ENCODE data around the gene STK39. TPM values are rescaled to one million over a fixed set of nuclear protein-coding genes. Genes with fewer than 3 reads are reported as not detected.

Gene STK39
- total and polyA plus RNA-seq, 9 of the 15 experiments (the other 6 are each of a cell fraction or from before 2014, with no cell fraction given) = 0.19 to 0.76 (median 0.51) TPM

DNA sequence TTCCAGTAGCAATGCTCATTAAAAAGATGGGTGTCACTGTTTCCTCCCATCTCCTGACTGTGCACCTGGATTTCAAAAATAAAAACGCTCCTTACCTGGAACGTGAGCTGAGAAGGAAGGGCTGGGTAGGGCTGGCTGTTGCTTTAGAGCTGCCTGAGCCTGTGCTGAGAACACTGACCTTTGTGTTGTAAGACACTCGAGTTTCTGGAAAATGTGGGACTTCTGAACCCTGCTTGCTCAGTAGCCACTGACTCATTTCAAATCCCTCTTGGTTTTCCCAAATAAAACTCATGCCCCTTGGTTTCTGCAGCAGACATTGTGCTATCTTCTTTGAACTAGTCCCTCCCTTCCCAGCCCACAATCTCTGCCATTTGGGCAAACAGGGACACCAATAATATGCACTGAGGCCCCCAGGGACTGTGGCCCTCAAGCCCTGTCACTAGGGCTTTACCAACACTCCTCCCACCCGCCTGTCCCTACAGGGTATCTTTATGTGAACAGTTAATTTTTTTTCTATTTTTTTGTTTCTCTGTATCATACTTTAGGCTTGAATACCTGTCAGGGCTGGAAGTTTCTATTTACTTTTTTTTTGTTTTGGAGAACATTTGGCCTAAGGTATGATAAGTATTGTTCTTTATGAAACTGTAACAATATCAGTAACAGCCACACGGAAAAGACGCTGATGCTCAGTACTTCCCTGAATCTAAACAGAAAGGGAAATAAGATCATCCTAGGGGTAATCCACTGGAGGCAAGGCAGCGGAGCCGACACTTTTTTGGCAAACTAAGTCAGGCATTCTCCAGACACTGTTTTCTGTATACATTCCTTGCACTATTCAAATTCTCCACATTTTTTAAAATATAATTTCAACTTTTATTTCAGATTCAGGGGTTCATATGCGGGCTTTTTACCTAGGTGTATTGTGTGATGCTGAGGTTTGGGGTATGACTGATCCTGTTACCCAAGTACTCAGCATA is 280.2 kb downstream of the STK39 start:
- CTCF ChIA-PET (ENCODE audit: low intra/inter-chr PET ratio) = no interaction called here
- Histone ChIP-seq H3K27me3 (ENCODE audit: control insufficient read depth in 2 of 2, insufficient read depth in 2 of 2, low read length in 2 of 2) (no peaks in the 10 kb centered on the region), H3K4me3 (no peak overlapping the region), H3K27ac (ENCODE audit: extremely low read depth, low read depth, low read length) (no peak overlapping the region), H3K36me3 (ENCODE audit: control insufficient read depth, insufficient read depth, low read length) (no peaks in the 10 kb centered on the region), H3K79me2 (ENCODE audit: control insufficient read depth, insufficient read depth, low read length) (no peaks in the 10 kb centered on the region), H3K4me1 (replicated peaks in 1 of 2; ENCODE audit: control insufficient read depth in 2 of 2, insufficient read depth in 2 of 2, low read length in 2 of 2) (peaks cover 4 to 23% of the 10 kb centered on the region in 2 experiments; a peak in 4 of 5 replicates), H3K9me3 (replicated peaks; ENCODE audit: control insufficient read depth, insufficient read depth, low read depth, low read length) (0 out of 2 replicates have a peak, but pooled peaks cover under 1% of the 10 kb centered on the region), H3K4me2 (ENCODE audit: insufficient read depth, low read length) (no peak overlapping the region), H4K20me1 (replicated peaks; ENCODE audit: control insufficient read depth, insufficient read depth, low read length) (no peaks in the 10 kb centered on the region), H2AFZ (ENCODE audit: low read depth, low read length) (peak overlapping the region; percentile 62; the same call in 1 of the 2 replicates), H3K9me1 (ENCODE audit: control insufficient read depth, insufficient read depth, low read length) (no peaks in the 10 kb centered on the region), H3K9ac (ENCODE audit: insufficient read depth in 1 of 2, low read depth in 2 of 2, low read length in 2 of 2) (no peak overlapping the region)
- FAIRE-seq (no peak), DNase-seq (ENCODE audit: extremely low read depth in 1 of 4, low spot score in 3 of 4) (no peak), ATAC-seq (peak; percentile 9; the same call in 1 of the 3 replicates)
- intact Hi-C loops (cut with micrococcal nuclease) (loop anchor here (10.0 kb wide), 1 partner anchor 1432 kb away; no protein-coding TSS in a partner anchor), in situ Hi-C loops (cut with MboI) (no loop called here)
- POLR2A ChIA-PET = interaction anchor here (0.5 to 1.4 kb wide), 3 partner anchors 10 to 27 kb away, joined by 3 to 9 read pairs (median 4); no protein-coding TSS in a partner anchor
- BruUV-seq (replicated peaks) = no TSS peak
- WGBS (ENCODE audit: insufficient coverage, low coverage, missing lambda C conversion rate) = 28% methylated on average over 9 of the region's 9 CpGs
- TF ChIP-seq CREM (IDR thresholded peaks at IDR 0.05; ENCODE audit: low read depth) (no peak), ZNF57 (CRISPR knock-in tag; IDR thresholded peaks at IDR 0.05) (no peak), KLF13 (tag; IDR thresholded peaks at IDR 0.05; ENCODE audit: borderline replicate concordance, low read depth) (no peak), EWSR1 (IDR thresholded peaks at IDR 0.05; ENCODE audit: borderline replicate concordance, low read depth, partially characterized antibody) (no peak), ZNF431 (CRISPR knock-in tag; IDR thresholded peaks at IDR 0.05) (no peak)
- TF ChIP-seq, protein P1, sequence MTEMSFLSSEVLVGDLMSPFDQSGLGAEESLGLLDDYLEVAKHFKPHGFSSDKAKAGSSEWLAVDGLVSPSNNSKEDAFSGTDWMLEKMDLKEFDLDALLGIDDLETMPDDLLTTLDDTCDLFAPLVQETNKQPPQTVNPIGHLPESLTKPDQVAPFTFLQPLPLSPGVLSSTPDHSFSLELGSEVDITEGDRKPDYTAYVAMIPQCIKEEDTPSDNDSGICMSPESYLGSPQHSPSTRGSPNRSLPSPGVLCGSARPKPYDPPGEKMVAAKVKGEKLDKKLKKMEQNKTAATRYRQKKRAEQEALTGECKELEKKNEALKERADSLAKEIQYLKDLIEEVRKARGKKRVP (CRISPR knock-in tag; IDR thresholded peaks at IDR 0.05) = no peak
- TF ChIP-seq, protein P2, sequence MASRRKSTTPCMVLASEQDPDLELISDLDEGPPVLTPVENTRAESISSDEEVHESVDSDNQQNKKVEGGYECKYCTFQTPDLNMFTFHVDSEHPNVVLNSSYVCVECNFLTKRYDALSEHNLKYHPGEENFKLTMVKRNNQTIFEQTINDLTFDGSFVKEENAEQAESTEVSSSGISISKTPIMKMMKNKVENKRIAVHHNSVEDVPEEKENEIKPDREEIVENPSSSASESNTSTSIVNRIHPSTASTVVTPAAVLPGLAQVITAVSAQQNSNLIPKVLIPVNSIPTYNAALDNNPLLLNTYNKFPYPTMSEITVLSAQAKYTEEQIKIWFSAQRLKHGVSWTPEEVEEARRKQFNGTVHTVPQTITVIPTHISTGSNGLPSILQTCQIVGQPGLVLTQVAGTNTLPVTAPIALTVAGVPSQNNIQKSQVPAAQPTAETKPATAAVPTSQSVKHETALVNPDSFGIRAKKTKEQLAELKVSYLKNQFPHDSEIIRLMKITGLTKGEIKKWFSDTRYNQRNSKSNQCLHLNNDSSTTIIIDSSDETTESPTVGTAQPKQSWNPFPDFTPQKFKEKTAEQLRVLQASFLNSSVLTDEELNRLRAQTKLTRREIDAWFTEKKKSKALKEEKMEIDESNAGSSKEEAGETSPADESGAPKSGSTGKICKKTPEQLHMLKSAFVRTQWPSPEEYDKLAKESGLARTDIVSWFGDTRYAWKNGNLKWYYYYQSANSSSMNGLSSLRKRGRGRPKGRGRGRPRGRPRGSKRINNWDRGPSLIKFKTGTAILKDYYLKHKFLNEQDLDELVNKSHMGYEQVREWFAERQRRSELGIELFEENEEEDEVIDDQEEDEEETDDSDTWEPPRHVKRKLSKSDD (conservative IDR thresholded peaks at IDR 0.05; ENCODE audit: low read length) = no peak
- TF ChIP-seq, protein P3, sequence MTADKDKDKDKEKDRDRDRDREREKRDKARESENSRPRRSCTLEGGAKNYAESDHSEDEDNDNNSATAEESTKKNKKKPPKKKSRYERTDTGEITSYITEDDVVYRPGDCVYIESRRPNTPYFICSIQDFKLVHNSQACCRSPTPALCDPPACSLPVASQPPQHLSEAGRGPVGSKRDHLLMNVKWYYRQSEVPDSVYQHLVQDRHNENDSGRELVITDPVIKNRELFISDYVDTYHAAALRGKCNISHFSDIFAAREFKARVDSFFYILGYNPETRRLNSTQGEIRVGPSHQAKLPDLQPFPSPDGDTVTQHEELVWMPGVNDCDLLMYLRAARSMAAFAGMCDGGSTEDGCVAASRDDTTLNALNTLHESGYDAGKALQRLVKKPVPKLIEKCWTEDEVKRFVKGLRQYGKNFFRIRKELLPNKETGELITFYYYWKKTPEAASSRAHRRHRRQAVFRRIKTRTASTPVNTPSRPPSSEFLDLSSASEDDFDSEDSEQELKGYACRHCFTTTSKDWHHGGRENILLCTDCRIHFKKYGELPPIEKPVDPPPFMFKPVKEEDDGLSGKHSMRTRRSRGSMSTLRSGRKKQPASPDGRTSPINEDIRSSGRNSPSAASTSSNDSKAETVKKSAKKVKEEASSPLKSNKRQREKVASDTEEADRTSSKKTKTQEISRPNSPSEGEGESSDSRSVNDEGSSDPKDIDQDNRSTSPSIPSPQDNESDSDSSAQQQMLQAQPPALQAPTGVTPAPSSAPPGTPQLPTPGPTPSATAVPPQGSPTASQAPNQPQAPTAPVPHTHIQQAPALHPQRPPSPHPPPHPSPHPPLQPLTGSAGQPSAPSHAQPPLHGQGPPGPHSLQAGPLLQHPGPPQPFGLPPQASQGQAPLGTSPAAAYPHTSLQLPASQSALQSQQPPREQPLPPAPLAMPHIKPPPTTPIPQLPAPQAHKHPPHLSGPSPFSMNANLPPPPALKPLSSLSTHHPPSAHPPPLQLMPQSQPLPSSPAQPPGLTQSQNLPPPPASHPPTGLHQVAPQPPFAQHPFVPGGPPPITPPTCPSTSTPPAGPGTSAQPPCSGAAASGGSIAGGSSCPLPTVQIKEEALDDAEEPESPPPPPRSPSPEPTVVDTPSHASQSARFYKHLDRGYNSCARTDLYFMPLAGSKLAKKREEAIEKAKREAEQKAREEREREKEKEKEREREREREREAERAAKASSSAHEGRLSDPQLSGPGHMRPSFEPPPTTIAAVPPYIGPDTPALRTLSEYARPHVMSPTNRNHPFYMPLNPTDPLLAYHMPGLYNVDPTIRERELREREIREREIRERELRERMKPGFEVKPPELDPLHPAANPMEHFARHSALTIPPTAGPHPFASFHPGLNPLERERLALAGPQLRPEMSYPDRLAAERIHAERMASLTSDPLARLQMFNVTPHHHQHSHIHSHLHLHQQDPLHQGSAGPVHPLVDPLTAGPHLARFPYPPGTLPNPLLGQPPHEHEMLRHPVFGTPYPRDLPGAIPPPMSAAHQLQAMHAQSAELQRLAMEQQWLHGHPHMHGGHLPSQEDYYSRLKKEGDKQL (CRISPR knock-in tag; IDR thresholded peaks at IDR 0.05; ENCODE audit: borderline replicate concordance) = no peak
- TF ChIP-seq, protein P4, sequence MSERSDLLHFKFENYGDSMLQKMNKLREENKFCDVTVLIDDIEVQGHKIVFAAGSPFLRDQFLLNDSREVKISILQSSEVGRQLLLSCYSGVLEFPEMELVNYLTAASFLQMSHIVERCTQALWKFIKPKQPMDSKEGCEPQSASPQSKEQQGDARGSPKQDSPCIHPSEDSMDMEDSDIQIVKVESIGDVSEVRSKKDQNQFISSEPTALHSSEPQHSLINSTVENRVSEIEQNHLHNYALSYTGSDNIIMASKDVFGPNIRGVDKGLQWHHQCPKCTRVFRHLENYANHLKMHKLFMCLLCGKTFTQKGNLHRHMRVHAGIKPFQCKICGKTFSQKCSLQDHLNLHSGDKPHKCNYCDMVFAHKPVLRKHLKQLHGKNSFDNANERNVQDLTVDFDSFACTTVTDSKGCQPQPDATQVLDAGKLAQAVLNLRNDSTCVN (CRISPR knock-in tag; IDR thresholded peaks at IDR 0.05) = no peak

All from K562 (cell line).